DND-41 (cell line): ENCODE results near the gene CHCHD3.

Experiments used
- ATAC-seq: fragments of 200-7000 bp; cut with Tn5 transposase; 3 replicates; pipeline ENCODE4 v1.9.1; 2021; ENCODE audit warnings: low read depth; ENCODE audit not compliant: insufficient read depth
- DNase-seq: peaks from one replicate; pipeline ENCODE4 v3.0.0-alpha.2; 2020
- H2AFZ ChIP-seq: 2 replicates; pipeline ENCODE4 v1.6.0; 2012; ENCODE audit warnings: low read depth, low read length
- H3K27ac ChIP-seq: 2 replicates; pipeline ENCODE4 v1.5.1; 2012; ENCODE audit warnings: low read length, inconsistent platforms
- H3K27me3 ChIP-seq: fragments of 200-600 bp; sonication (generic); 2 replicates; pipeline ENCODE4 v1.6.0; 2012; ENCODE audit warnings: low read length, mild to moderate bottlenecking, inconsistent platforms; ENCODE audit not compliant: insufficient read depth, poor library complexity
- H3K36me3 ChIP-seq: 2 replicates; pipeline ENCODE4 v1.5.1; 2012; ENCODE audit warnings: low read length, inconsistent platforms; ENCODE audit not compliant: insufficient read depth
- H3K4me1 ChIP-seq: 2 replicates; pipeline ENCODE4 v1.5.1; 2012; ENCODE audit warnings: mild to moderate bottlenecking, low read length; ENCODE audit not compliant: insufficient read depth
- H3K4me2 ChIP-seq: 2 replicates; pipeline ENCODE4 v1.6.0; 2012; ENCODE audit warnings: mild to moderate bottlenecking, moderate library complexity, low read length, inconsistent platforms; ENCODE audit not compliant: insufficient read depth
- H3K4me3 ChIP-seq, 2 experiments: fragments of 200-600 bp in 1 of 2; shearing (Covaris generic) in 1 of 2; 2 replicates each; pipeline ENCODE4 v1.5.1; 2012 to 2016; ENCODE audit warnings: inconsistent platforms in 2 of 2, low read length in 2 of 2, mild to moderate bottlenecking in 2 of 2, low read depth in 1 of 2, moderate library complexity in 1 of 2
- H3K79me2 ChIP-seq: 2 replicates; pipeline ENCODE4 v1.6.0; 2012; ENCODE audit warnings: low read length, inconsistent platforms; ENCODE audit not compliant: insufficient read depth
- H3K9ac ChIP-seq: 2 replicates; pipeline ENCODE4 v1.6.0; 2012; ENCODE audit warnings: low read depth, mild to moderate bottlenecking, inconsistent platforms, low read length, moderate library complexity
- H3K9me3 ChIP-seq: 2 replicates; pipeline ENCODE4 v1.5.1; 2012; ENCODE audit warnings: low read length, moderate library complexity, mild to moderate bottlenecking, inconsistent platforms; ENCODE audit not compliant: insufficient read depth, severe bottlenecking
- H4K20me1 ChIP-seq: 2 replicates; pipeline ENCODE4 v1.6.0; 2012; ENCODE audit warnings: low read length; ENCODE audit not compliant: insufficient read depth
- EZH2 ChIP-seq: IDR thresholded peaks from 3 replicates; pipeline ENCODE4 v1.6.1; 2012; ENCODE audit warnings: borderline replicate concordance, low read depth, mild to moderate bottlenecking, moderate library complexity, low read length, inconsistent platforms; ENCODE audit not compliant: severe bottlenecking
- TF ChIP-seq, protein P1 (sequence below): IDR thresholded peaks from 2 replicates; pipeline ENCODE4 v1.5.1; 2012; ENCODE audit warnings: borderline replicate concordance, low read length, moderate library complexity, mild to moderate bottlenecking; ENCODE audit not compliant: poor library complexity, severe bottlenecking; ENCODE audit errors: extremely low read depth

The CHCHD3 gene

DNA sequence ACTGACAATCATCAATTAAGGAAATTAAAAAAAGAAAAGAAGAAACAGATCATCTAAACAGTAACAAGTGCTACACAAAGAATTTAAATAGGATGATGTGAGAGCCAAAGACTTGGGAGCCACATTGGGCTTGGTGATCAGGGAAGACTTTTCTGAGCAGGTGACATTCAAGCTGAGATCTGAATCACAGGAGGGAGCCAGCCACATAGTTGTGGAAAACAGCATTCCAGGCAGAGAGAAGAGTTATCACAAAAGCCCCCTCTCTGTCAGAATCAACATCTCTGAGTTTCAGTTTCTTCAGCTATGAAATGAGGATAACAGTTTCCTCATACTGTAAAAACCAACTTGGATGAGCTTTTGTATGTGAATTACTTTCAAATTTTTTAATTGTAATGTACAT lies 336.4 kb downstream of the CHCHD3 start:
- no peak overlapping the region for H3K9ac ChIP-seq
- H2AFZ ChIP-seq: no peak overlapping the region
- ATAC-seq (no peak), DNase-seq (no peak)
- H3K4me1 ChIP-seq: no peaks in the 10 kb centered on the region
- peaks cover 6% of the 10 kb centered on the region for H3K9me3 ChIP-seq
- no peak overlapping the region for H3K4me3 ChIP-seq
- no peaks in the 10 kb centered on the region for H3K36me3 ChIP-seq
- no peaks in the 10 kb centered on the region for H3K79me2 ChIP-seq
- TF ChIP-seq, protein P1, sequence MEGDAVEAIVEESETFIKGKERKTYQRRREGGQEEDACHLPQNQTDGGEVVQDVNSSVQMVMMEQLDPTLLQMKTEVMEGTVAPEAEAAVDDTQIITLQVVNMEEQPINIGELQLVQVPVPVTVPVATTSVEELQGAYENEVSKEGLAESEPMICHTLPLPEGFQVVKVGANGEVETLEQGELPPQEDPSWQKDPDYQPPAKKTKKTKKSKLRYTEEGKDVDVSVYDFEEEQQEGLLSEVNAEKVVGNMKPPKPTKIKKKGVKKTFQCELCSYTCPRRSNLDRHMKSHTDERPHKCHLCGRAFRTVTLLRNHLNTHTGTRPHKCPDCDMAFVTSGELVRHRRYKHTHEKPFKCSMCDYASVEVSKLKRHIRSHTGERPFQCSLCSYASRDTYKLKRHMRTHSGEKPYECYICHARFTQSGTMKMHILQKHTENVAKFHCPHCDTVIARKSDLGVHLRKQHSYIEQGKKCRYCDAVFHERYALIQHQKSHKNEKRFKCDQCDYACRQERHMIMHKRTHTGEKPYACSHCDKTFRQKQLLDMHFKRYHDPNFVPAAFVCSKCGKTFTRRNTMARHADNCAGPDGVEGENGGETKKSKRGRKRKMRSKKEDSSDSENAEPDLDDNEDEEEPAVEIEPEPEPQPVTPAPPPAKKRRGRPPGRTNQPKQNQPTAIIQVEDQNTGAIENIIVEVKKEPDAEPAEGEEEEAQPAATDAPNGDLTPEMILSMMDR: no peak
- no peak for TF ChIP-seq EZH2
- H3K27ac ChIP-seq: no peak overlapping the region
- H3K27me3 ChIP-seq: no peaks in the 10 kb centered on the region
- H4K20me1 ChIP-seq: no peaks in the 10 kb centered on the region
- no peak overlapping the region for H3K4me2 ChIP-seq

DNA sequence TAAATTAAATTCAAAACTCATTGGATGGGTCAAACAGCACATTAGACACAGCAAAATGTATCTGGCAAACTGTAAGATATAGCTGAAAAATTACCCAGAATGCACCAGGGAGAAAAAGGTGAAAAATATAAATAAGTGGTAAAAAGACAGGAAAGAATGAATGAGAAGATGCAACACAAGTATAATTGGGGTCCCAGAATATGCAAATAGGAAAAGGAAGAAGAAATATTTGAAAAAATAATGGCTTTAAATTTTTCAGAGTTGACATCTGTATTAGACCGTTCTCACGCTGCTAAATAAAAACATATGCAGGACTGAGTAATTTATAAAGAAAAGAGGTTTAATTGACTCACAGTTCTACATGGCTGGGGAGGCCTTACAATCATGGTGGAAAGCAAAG lies 337.9 kb downstream of the CHCHD3 start:
- H2AFZ ChIP-seq: no peak overlapping the region
- H4K20me1 ChIP-seq: no peaks in the 10 kb centered on the region
- H3K9me3 ChIP-seq: peaks cover 6% of the 10 kb centered on the region
- no peaks in the 10 kb centered on the region for H3K27me3 ChIP-seq
- no peak overlapping the region for H3K4me3 ChIP-seq
- H3K4me2 ChIP-seq: no peak overlapping the region
- H3K79me2 ChIP-seq: no peaks in the 10 kb centered on the region
- ATAC-seq (no peak), DNase-seq (no peak)
- H3K36me3 ChIP-seq: no peaks in the 10 kb centered on the region
- TF ChIP-seq, protein P1: no peak
- no peak for TF ChIP-seq EZH2
- no peak overlapping the region for H3K9ac ChIP-seq
- no peaks in the 10 kb centered on the region for H3K4me1 ChIP-seq
- no peak overlapping the region for H3K27ac ChIP-seq

DNA sequence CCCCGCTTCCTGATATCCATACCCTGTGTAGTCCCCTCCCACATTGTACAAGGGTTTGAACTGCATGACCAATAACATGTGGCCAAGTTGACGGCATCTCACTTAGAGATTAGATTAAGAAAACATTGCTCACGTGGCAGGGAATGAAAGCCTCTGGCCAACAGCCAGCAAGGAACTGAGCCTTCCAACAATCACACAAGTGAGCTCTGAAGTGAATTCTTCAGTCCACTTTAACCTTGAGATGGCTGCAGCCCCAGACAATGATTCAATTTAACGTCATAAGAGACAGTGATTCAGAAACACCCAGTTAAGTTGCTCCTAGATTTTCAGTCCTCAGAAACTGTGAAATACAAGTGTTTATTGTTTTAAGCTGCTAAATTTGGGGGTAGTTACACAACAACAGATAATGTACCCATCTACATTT lies 339.7 kb downstream of the CHCHD3 start:
- Histone ChIP-seq H3K36me3 (no peaks in the 10 kb centered on the region), H3K27ac (no peak overlapping the region), H3K79me2 (no peaks in the 10 kb centered on the region), H3K4me1 (no peaks in the 10 kb centered on the region), H2AFZ (no peak overlapping the region), H3K4me2 (no peak overlapping the region), H3K27me3 (no peaks in the 10 kb centered on the region), H3K4me3 (no peak overlapping the region), H3K9me3 (peaks cover 6% of the 10 kb centered on the region), H4K20me1 (no peaks in the 10 kb centered on the region), H3K9ac (no peak overlapping the region)
- no peak for DNase-seq
- TF ChIP-seq, protein P1: no peak
- no peak for TF ChIP-seq EZH2
- ATAC-seq: no peak

DNA sequence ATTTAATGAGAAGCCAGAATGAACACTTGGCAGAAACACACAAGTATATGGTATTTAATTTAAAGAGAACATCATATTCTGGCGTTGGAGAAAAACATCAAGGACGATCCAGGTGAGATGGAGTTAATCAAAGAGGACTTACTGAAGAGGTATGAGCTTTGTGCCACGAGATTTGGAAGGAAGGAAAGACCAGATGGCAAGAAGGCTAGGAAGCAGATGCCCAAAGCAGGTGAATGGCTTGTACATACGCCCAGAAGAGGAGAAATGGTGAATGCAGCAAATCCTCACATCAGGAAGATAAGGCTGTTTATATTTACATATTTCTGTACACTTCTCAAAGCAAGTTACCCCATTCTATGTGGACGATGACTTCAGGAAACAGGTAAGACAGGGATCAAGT lies 341.7 kb downstream of the CHCHD3 start:
- no peak overlapping the region for H3K4me2 ChIP-seq
- TF ChIP-seq, protein P1: no peak
- no peak for TF ChIP-seq EZH2

More for the DNA sequence above, 341.7 kb downstream of the CHCHD3 start:
- Histone ChIP-seq H2AFZ (no peak overlapping the region), H3K9me3 (peaks cover 6% of the 10 kb centered on the region), H3K27ac (no peak overlapping the region), H3K36me3 (no peaks in the 10 kb centered on the region), H3K79me2 (no peaks in the 10 kb centered on the region), H3K4me3 (no peak overlapping the region), H4K20me1 (no peaks in the 10 kb centered on the region), H3K9ac (no peak overlapping the region), H3K27me3 (no peaks in the 10 kb centered on the region), H3K4me1 (no peaks in the 10 kb centered on the region)
- ATAC-seq (no peak), DNase-seq (no peak)
